Muscle of arm (tissue), 12 donors: ENCODE measurements around the gene LMO7. TPM values are rescaled to one million over a fixed set of nuclear protein-coding genes. Genes with fewer than 3 reads are reported as not detected.

Experiments used
- DNase-seq: peaks from one replicate; pipeline ENCODE4 v3.0.0-alpha.2; 2013
- polyA plus RNA-seq, 12 donors: library from polyadenylated mRNA; unstranded; fragments of 120-200 nt; gene quantifications; one replicate each; pipeline ENCODE4 v1.2.1, GENCODE V29; 2013; ENCODE audit not compliant: insufficient read length in 12 of 12

The LMO7 gene
- polyA plus RNA-seq, 12 donors, result 89.6 to 467 (median 150) TPM

DNA sequence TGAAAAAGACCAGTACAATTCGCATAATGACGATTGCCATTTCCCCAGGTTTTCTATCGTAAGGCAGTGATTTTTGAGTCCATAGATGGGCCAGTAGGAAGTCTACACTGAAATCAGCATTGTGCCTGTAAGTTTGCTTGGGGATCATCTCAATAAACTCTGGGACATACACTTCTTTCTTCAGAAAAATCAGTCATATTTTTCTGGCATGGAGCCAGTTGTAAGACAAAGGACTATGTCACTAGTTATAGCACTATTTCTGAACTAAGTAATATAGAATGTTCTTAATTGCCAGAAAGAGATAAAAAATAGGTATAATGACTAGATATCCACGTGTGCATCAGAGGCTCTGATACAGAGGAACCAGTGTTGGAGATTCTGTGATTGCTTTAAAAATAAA, 243.5 kb downstream of the LMO7 start:
- no peak for DNase-seq

DNA sequence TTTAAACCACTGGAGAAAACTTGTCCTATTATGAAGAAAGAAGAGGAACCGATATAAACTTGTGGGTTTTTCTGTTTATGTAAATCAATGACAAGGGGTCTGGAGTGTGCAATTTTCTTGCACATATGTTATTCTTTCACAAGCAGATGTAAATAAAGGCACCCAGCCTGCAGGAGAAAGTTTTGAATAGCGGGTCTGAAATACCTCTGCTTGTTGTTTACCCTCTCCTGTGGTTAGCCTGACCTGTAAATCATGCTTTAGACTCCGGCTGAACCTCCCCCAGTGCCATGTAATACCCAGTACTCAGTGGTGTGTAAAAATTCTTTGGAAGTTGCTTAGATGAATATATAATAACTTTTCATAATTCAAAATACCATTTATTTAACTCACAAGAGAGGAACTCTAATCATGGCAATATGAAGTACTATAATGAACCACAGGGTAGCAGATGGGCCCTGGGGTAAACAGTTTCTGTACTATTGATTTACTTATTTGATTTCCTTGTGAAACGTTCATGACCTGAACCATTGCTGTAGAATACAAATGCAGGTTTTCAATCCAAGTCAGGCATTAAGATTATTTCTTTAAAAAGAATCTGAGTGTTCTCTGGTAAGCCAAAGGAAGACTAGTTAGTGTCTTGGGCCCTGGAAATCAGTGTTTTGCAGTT, 245.1 kb downstream of the LMO7 start:
- DNase-seq, result no peak

DNA sequence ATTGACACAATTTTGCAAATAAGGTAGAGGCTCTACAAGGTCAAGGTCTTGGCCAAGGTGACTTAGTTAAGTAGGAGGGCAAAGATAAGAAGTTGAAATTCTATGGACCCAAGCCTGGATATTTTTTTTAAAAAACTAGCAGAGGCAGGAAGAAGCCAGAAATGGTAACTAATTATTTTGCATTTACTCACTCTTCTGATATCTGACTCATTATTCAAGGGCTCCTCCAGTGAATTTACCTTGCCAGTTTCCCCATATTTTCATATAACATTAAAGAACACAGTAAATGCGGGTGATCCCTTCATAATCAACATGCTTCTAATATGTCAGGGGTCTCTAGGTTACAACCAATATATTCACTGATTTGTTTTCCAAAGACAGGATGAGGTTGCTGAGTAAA, 246.1 kb downstream of the LMO7 start:
- DNase-seq, result no peak

DNA sequence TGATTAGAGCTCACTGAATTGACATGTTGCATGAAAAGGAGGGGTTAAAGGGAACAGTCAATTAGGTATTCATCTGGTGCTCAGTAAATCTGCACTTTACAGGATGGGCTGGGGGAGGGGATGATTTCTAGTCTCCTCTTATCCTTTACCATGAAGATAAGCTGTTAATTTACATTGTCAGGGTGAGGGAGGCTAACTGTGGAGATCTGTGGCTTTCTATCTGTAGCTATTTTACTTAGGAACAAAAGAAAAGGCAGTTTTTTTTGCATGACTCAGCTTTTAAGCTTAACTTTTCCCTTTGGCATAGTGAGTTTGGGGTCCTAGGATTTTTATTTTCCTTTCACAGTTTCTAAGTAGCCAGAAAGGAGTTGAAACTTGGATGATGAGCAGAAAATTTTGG, 253.3 kb downstream of the LMO7 start:
- no peak for DNase-seq

DNA sequence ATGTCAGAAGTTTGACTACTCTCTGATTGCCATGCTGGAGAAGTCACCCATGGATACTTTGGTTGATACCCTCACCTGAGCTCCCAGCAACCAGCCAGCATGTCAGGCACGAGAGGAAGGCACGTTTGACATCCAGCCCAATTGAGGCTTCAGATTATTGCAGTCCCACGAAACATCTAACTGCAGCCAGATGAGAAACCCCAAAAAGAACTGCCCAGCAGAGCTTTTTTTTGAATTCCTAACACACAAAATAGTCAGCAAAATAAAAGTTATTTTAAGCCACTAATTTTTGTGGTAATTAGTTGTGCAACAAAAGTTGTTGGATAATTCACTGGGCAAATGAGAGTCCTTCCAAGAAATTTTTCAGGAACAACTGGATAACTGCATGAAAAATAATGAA, 259.0 kb downstream of the LMO7 start:
- DNase-seq, result no peak

DNA sequence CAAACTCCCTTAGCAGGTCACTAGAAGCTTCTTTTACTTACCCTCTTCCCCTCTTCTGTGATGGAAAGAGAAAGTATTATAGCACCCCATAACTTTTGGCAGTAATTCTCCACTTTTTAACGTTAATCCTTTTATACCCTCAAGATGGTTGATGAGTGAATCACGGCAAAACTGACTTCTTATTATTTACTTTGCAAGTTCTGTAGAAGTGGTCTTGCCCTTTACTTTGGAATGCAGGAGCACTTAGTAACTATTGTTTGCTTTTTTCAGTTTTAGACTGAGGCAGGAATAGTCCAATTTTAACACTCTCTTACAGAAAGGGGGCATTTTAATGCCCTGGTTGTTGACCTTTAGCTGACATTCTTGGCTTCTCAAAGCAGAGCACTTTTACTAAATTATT, 260.1 kb downstream of the LMO7 start:
- no peak for DNase-seq

DNA sequence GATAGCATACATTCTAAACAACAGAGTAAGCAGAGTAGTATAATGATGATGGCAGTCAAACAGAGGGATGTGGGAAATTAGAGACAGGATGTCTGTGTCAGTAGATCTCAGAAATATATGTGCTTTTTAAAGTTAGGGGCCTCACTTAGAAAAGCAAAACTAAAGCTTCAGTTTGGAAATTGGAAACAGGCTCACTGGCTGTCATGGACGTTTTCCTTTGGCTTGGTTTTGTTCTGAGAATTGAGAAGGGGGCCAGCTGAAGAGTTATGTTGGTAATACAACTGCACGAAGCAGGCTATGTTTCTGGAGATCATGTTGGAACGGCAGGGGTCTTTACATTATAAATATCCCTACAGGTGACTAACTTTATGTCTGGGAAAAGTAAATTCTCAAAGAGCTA, 261.3 kb downstream of the LMO7 start:
- peak; percentile 33 for DNase-seq

DNA sequence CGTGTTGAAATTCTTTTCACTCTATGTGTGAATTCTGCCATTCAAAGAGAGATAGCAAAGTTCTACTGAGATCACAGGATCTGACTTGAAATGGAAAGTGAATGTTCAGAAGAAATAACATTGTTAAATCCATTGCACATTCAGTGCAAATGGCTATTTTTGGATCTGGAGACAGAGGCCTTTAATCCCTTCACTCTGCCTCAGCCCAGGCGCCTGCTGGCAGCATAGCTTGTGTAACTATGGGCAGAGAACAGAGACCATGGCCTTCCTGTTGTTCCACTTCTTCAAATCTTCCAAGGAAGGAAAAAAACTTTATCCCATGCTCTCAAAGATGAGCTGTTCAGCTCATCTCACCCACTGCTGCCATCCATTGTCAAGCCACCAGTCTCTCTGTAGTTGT, 265.4 kb downstream of the LMO7 start:
- DNase-seq, result no peak

DNA sequence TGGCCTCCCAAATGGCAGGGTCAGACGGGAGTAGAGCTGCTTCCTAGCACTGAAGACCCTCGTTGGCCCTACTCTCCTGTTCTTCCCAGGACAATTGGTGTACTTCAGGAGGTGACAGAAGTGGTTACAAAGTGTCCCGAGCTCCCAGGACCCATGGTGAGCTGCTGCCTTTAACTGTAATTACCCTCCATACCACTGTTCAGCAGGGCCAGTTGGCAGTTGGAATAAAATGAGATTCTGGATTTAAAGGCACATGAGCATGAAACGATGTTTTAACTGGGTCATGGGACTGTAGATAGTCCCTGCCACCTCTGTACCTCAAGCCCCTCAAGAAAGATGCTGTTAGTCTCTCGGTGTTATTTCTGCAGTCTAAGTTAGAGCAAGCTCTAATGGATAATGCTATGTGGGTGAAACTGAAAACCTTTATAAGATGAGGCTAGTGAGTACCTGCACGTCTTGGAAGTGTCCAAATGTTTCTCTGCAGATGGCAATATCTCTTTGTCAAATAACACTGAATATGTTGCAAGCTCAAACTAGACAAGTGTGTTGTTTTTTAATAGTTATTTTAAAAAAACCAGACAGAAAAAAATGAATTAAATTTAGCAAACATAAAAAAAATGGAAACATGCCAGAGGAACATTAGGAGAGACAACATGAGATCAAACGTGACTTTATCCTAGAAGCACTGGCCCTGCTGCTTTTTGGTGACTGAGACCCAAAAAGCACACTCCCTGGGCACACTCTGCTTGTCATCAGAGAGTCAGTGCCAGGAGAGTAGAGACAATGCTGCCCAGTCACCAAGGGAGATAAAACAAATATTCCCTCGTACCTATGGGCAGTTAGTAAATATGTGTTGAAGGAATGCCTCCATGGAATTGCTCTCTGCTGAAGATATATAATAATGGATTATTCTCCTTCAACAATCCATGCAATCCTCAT, 266.3 kb downstream of the LMO7 start:
- DNase-seq, result no peak

DNA sequence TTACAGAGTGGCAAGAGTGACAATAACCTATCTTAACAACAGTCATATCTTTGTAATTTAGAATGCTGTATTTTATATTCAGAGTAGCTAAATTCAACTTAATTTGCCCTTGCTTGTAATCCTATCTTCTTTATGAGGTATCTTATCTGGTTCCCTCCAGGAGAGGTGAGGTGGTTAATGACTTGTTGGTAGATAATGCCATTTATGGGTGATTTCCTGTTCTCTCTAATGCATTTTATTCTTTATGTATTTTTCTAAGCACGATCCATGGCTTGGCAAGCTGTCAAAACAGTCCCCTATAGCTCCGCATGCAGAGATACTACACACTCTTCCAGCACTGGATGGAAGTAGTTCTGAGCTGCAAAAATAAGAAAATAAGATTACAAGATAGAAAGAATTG, 267.9 kb downstream of the LMO7 start:
- no peak for DNase-seq

DNA sequence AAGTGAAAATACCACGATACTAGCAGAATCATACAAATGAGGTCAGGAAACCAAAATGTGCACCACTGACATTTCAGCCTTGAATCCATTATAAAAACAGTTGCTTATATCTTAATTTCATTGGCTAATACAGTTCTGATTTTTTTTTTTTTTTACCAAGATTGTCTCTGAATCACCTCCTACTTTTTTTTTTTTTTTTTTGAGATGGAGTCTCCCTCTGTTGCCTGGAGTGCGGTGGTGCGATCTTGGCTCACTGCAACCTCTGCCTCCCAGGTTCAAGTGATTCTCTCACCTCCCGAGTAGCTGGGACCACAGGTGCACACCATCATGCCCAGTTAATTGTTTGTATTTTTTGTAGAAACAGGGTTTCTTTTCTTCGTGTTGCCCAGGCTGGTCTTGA, 270.2 kb downstream of the LMO7 start:
- no peak for DNase-seq

DNA sequence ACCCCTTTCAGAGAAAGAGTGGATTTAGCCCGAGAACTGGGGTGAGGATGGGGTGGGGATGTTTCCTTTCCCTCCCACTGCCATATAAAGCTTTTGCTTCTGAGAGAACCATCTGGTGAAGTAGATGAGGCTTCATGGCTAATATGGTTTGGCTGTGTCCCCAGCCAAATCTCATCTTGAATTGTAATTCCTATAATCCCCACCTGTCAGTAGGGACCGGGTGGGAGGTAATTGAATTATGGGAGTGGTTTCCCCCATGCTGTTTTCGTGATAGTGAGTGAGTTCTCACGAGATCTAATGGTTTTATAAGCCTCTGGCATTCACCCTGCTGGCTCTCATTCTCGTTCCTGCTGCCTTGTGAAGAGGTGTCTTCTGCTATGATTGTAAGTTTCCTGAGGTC, 270.9 kb downstream of the LMO7 start:
- DNase-seq, result no peak

DNA sequence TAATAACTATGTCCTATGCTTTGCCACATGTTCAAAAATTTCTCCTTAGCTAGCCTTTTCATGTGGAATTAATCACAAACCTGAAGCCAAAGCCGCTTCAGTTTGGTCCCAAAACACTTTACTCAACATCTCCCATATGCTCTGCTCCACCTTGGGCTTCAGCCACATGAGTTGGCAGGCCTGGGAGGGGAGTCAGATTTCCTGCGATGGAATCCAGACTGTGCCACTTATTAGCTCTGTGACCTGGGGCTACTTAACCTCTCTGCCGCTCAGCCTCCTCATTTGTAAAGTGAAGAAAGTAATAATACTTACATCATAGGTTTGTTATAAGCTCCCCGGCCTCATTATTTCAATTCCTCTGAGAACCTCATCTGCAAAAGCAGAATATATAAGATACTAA, 272.0 kb downstream of the LMO7 start:
- peak; percentile 46 for DNase-seq

Other genes starting within 250 kb of the LMO7 start
- 10 to 100 TPM in 11 of 12 donors, not detected in 1; 10.6 to 23.7 (median 18.7) TPM for gene TBC1D4, start 154.2 kb upstream of the LMO7 start, polyA plus RNA-seq
- 100 to 1,000 TPM in 11 of 12 donors, not detected in 1; 151 to 240 (median 206) TPM for gene COMMD6, start 98.5 kb upstream of the LMO7 start, polyA plus RNA-seq
- gene UCHL3, start 86.5 kb upstream of the LMO7 start, polyA plus RNA-seq, result 10 to 100 TPM in 11 of 12 donors, not detected in 1; 14.3 to 27.8 (median 21.9) TPM